Suprapubic skin (tissue), 4 donors: Measurements from ENCODE around the gene OPHN1. TPM values are rescaled to one million over a fixed set of nuclear protein-coding genes. Genes with fewer than 3 reads are reported as not detected.

Experiments
- DNase-seq, 2 donors: peaks; one replicate each; pipeline ENCODE4 v3.0.0-alpha.2; 2019; ENCODE audit warnings: low spot score in 2 of 2
- H3K27ac ChIP-seq: fragments of 200-600 bp; sonication (generic); one replicate; pipeline ENCODE4 v1.5.1; 2019
- H3K27me3 ChIP-seq: fragments of 200-600 bp; sonication (generic); one replicate; pipeline ENCODE4 v1.5.1; 2019
- H3K36me3 ChIP-seq: fragments of 200-600 bp; sonication (generic); one replicate; pipeline ENCODE4 v1.5.1; 2019
- H3K4me1 ChIP-seq: fragments of 200-600 bp; sonication (generic); one replicate; pipeline ENCODE4 v1.5.1; 2019
- H3K4me3 ChIP-seq: fragments of 200-600 bp; sonication (generic); one replicate; pipeline ENCODE4 v1.5.1; 2019; ENCODE audit warnings: mild to moderate bottlenecking
- H3K9me3 ChIP-seq: fragments of 200-600 bp; sonication (generic); one replicate; pipeline ENCODE4 v1.5.1; 2019
- CTCF ChIP-seq, 2 donors: fragments of 200-600 bp in 1 of 2; fragments of 450-650 bp in 1 of 2; sonication (generic) in 1 of 2; IDR thresholded peaks; one replicate each; pipeline ENCODE4 v1.5.1; 2016 to 2019; ENCODE audit warnings: antibody characterized with exemption in 2 of 2, mild to moderate bottlenecking in 1 of 2, moderate library complexity in 1 of 2
- EP300 ChIP-seq: sonication (generic); formaldehyde crosslinking; IDR thresholded peaks from one replicate; pipeline ENCODE4 v1.6.1; 2017; ENCODE audit warnings: antibody characterized with exemption
- POLR2A ChIP-seq, 2 donors: fragments of 450-650 bp; IDR thresholded peaks; one replicate each; pipeline ENCODE4 v1.6.1; 2017; ENCODE audit warnings: antibody characterized with exemption in 2 of 2, mild to moderate bottlenecking in 2 of 2, moderate library complexity in 2 of 2
- POLR2AphosphoS5 ChIP-seq, 3 donors: sonication (generic); formaldehyde crosslinking; IDR thresholded peaks; one replicate each; pipeline ENCODE4 v1.6.1; 2017; ENCODE audit warnings: antibody characterized with exemption in 3 of 3
- WGBS: methylation state at CpG from one replicate; pipeline ENCODE4 v1.1.5; 2018; 5-methylcytosine and 5-hydroxymethylcytosine counted together
- total RNA-seq, 4 donors: library from RNA; depleted of rRNA; stranded (reverse); fragments of >200 nt; gene quantifications; one replicate each; pipeline ENCODE4 v1.1.0, GENCODE V29; 2016

OPHN1 gene
- total RNA-seq, 4 donors from 2014 or later: 4.5 to 16.0 (median 8.4) TPM

- Histone ChIP-seq H3K9me3 (no peaks in the 10 kb centered on the region), H3K4me1 (no peaks in the 10 kb centered on the region), H3K4me3 (no peak overlapping the region), H3K36me3 (peaks cover 3% of the 10 kb centered on the region), H3K27me3 (no peaks in the 10 kb centered on the region), H3K27ac (no peak overlapping the region)
- TF ChIP-seq CTCF (IDR thresholded peaks at IDR 0.05): no peak
- TF ChIP-seq POLR2A (IDR thresholded peaks at IDR 0.05): no peak
- TF ChIP-seq EP300: no peak
- no peak for TF ChIP-seq POLR2AphosphoS5 (IDR thresholded peaks at IDR 0.05)
- DNase-seq: no peak
Observed at GRCh38 chrX:68109162-68109561, 324.1 kb downstream of the OPHN1 start.

- no peaks in the 10 kb centered on the region for H3K4me1 ChIP-seq
- no peaks in the 10 kb centered on the region for H3K27me3 ChIP-seq
- 81% methylated on average over 2 of the region's 2 CpGs for WGBS
- H3K9me3 ChIP-seq: no peaks in the 10 kb centered on the region
- H3K36me3 ChIP-seq: peaks cover 3% of the 10 kb centered on the region
- H3K4me3 ChIP-seq: no peak overlapping the region
- no peak for TF ChIP-seq POLR2AphosphoS5 (IDR thresholded peaks at IDR 0.05)
- TF ChIP-seq EP300: no peak
- TF ChIP-seq POLR2A (IDR thresholded peaks at IDR 0.05): no peak
- no peak for TF ChIP-seq CTCF (IDR thresholded peaks at IDR 0.05)
- no peak for DNase-seq
- no peak overlapping the region for H3K27ac ChIP-seq
Observed at GRCh38 chrX:68098431-68098830, 334.9 kb downstream of the OPHN1 start.

DNA sequence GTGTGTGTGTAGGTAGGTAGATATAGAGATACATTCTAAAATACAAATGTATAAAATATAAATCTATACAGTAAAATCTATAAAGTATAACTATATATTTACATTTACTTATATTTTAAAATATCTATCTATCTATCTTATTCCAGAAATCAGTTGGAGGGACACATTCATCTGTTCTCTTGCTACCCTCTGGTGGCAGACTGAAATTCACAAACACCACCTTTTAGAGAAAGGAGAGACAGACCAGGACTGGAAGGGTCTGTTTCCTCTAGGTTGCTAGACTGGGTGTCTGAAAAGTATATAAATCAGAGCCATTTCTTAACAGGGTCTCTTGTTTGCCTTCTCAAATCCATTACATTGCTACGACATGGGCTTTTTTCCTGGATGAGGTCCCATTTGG lies 343.0 kb downstream of the OPHN1 start:
- Histone ChIP-seq H3K27ac (no peak overlapping the region), H3K4me1 (no peaks in the 10 kb centered on the region), H3K27me3 (no peaks in the 10 kb centered on the region), H3K4me3 (no peak overlapping the region), H3K9me3 (no peaks in the 10 kb centered on the region), H3K36me3 (peaks cover 3% of the 10 kb centered on the region)
- TF ChIP-seq EP300: no peak
- TF ChIP-seq CTCF (IDR thresholded peaks at IDR 0.05): no peak
- TF ChIP-seq POLR2AphosphoS5 (IDR thresholded peaks at IDR 0.05): no peak
- no peak for TF ChIP-seq POLR2A (IDR thresholded peaks at IDR 0.05)
- DNase-seq: no peak
- WGBS: 71% methylated on average over 1 of the region's 1 CpG

GRCh38 chrX:68087526-68087925 lies 345.8 kb downstream of the OPHN1 start:
- 65% methylated on average over 2 of the region's 2 CpGs for WGBS
- no peak overlapping the region for H3K4me3 ChIP-seq
- H3K4me1 ChIP-seq: peaks cover 10% of the 10 kb centered on the region
- H3K36me3 ChIP-seq: no peaks in the 10 kb centered on the region
- no peak for TF ChIP-seq POLR2AphosphoS5 (IDR thresholded peaks at IDR 0.05)
- TF ChIP-seq POLR2A (IDR thresholded peaks at IDR 0.05): no peak
- TF ChIP-seq CTCF (IDR thresholded peaks at IDR 0.05): no peak
- no peak for TF ChIP-seq EP300
- DNase-seq: no peak
- H3K27me3 ChIP-seq: no peaks in the 10 kb centered on the region
- no peak overlapping the region for H3K27ac ChIP-seq
- H3K9me3 ChIP-seq: no peaks in the 10 kb centered on the region

DNA sequence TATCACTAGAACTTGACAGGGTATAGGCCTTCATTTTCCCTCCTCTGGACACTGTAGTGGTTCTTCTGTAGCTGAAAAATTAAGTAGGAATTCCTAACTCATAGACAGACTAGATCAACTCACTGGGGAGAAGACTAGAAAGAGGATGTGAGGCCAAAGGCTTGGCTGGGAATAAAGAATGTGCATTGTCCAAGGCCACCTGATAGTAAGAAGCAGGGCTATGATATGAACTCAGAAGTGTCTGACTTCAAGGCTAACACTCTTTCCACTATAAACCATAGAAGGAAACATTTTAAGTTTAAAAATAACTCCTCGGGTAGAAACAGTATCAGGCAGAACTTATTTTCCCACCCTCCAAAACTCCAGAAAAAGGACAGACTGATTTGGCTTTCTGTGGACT lies 346.6 kb downstream of the OPHN1 start:
- no peaks in the 10 kb centered on the region for H3K27me3 ChIP-seq
- DNase-seq: no peak
- H3K36me3 ChIP-seq: no peaks in the 10 kb centered on the region
- WGBS: 64% methylated on average over 1 of the region's 1 CpG
- peaks cover 10% of the 10 kb centered on the region for H3K4me1 ChIP-seq
- no peak overlapping the region for H3K4me3 ChIP-seq
- TF ChIP-seq POLR2A (IDR thresholded peaks at IDR 0.05) (no peak), EP300 (no peak), POLR2AphosphoS5 (IDR thresholded peaks at IDR 0.05) (no peak), CTCF (IDR thresholded peaks at IDR 0.05) (no peak)
- H3K27ac ChIP-seq: no peak overlapping the region
- no peaks in the 10 kb centered on the region for H3K9me3 ChIP-seq
